Hematopoietic multipotent progenitor cell (in vitro differentiated cells): Measurements from ENCODE around the gene RTL9. TPM values are rescaled to one million over a fixed set of nuclear protein-coding genes. Genes with fewer than 3 reads are reported as not detected.
A peak's percentile ranks its signal among the peaks of the same experiment; 100 is the strongest.
"Not testable (repeated sequence)": the region's sequence is repeated elsewhere in the genome, so short reads cannot be mapped to it uniquely, and the experiment has no call there.

Experiments
- DNase-seq, 3 donors: peaks; one replicate each; pipeline ENCODE4 v3.0.0-alpha.2; 2011 to 2015; ENCODE audit warnings: low read depth in 2 of 3, low spot score in 2 of 3
- small RNA-seq: library from RNA; depleted of rRNA; stranded (forward); fragments of <200 nt; gene quantifications from one replicate; pipeline ENCODE3, GENCODE V24; 2012
- total RNA-seq: library from RNA; depleted of rRNA; stranded (reverse); fragments of >200 nt; gene quantifications from one replicate; pipeline ENCODE4 v1.2.3, GENCODE V29; 2012

Gene RTL9
- total RNA-seq, 1 donor: under 0.01 TPM

DNA sequence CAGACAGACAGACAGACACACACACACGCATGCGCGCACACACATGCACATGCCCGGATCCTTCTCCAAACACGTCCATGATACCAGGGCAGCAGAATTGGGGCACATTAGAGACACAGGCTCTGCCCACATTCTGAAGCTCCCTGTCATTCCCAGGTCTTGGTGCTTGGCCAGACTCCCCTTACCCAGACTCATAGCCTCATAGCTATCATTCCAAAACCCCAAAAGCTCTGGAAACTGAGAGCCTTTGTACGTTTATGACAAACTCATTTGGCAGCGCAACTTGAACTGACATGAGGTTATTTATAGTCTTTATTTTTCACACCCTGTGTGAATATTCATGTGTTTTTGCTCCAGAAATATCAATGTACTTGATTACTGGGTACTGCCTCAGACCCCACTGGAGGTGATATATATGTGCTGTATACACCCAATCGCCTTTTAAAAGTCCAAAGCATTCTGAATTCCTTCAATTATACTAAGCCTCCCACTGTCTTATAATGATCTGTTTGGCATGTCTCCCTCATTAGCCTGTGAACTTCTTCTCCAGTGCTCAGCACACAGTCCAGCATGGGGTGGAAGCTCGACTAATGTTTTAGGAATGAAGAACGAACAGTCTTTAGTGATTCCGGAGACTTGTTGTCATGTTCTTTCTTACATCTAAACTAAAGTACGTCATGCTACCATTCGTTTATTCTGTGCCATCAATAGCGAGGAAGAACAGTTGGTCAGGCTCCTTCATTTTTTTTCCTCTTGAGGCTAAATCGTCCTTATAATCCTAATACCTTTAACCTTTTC is 45.0 kb downstream of the RTL9 start:
- no peak for DNase-seq

DNA sequence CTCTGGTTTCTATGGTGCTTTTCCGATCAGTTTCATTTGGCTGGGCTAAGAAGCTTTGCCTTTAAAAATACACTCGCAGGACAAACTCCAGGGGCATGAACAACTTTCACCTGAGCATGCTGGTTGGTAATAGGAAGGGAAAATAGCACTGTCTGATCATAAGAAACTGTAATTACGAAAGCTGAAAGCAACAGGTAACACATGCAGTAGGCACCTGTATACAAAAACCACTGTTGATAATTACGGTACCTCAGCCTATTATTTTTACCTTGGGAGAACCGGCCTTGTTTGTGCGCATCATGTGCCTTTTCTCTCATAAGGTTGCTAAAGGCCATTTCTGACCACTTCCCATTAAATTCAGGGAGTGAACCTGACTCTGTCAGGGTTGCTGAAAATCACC is 45.7 kb downstream of the RTL9 start:
- no peak for DNase-seq

DNA sequence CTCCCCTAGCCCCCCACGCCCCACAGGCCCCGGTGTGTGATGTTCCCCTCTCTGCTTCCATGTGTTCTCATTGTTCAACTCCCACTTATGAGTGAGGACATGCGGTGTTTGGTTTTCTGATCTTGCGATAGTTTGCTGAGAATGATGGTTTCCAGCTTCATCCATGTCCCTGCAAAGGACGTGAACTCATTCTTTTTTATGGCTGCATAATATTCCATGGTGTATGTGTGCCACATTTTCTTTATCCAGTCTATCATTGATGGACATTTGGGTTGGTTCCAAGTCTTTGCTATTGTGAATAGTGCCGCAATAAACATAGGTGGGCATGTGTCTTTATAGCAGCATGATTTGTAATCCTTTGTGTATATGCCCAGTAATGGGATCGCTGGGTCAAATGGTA is 47.6 kb downstream of the RTL9 start:
- not testable (repeated sequence) for DNase-seq

DNA sequence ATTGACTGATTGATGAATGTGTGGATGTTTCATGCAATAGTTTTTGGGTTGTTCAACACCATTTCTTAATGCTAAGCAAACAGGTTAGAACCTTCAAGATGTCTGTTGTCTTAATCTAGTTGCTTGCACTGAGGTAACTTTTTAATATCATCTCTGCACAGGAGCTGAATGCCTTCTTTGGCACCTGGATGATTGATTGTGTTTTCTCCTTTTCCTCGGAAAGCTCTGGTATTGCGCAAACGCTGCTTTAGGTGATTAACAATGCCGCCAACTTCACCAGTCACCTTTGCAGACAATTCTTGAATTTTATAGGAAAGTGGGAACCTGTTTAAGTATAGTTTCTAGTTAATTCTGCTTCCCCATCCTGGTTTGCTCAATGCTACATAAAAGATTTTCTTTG is 48.2 kb downstream of the RTL9 start:
- no peak for DNase-seq

DNA sequence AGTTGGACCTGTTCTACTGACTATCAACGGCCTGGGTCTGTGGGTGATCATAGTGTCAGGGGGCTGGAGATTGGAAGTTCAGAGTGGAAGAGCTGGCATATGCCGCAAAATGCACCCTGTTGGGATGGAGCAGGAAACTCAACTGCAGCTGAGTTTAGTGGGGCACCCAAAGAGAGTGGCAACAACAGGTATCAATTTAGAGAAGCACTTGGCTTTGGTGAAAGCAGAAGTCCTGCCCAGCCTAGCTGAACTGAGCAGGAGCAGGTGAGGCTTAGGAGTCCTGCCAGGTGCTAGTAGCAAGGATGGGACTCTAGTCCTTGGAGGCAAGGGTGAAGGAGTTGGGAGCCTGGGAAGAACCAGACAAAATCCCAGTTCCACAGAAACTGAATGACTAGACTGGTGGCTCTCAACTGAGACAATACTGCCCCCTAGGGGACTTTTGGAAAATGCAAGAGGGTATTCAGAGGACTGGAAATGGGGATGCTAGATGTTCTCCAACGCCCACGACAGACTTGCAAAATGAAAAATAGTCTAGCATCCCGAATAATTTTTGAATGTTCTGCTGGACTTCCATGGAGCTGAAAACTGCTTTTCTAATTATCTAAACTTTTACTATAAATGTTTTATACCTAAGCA is 49.4 kb downstream of the RTL9 start:
- DNase-seq: peak; percentile 11 to 61 (median 21)

Small RNAs within 50 kb of the gene (small RNA-seq; reads per million reads assigned to genes)
- gene GNG5P2: not detected

Other genes starting within 250 kb of the RTL9 start
- gene AMMECR1, start 40.8 kb upstream of the RTL9 start, total RNA-seq: 5.9 TPM